ENCODE results near the gene SYNGR2.

The SYNGR2 gene

DNA sequence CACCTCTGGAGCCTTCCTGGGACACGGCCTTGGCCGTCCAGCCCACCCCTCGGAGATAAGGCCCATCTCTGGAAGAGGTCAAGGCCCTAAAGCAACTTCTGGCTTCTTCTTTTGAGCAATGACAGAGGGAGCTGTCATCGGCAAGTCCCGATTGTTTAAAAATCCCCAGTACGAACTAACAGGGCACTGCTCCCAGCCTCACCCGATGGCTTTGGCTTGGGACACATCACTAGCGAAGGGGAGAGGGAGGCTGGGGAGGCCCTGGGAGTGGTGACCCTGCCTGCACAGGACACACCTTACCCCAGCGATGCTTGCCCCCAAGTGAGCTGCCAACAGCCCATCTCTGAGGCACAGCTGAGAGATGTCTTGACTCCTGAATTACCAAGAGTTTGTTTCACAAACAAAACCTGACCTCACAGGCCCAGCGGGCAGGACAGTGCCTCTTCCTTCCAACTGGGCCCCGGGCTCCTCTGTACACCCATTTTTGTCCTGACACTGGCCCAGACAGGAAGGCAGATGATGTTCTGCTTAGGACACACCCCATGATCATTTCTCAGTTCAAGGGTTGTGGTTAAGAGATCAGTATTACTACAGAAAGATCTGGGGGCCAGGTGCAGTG is 4.8 kb downstream of the SYNGR2 start:
- peak; percentile 51 for DNase-seq

DNA sequence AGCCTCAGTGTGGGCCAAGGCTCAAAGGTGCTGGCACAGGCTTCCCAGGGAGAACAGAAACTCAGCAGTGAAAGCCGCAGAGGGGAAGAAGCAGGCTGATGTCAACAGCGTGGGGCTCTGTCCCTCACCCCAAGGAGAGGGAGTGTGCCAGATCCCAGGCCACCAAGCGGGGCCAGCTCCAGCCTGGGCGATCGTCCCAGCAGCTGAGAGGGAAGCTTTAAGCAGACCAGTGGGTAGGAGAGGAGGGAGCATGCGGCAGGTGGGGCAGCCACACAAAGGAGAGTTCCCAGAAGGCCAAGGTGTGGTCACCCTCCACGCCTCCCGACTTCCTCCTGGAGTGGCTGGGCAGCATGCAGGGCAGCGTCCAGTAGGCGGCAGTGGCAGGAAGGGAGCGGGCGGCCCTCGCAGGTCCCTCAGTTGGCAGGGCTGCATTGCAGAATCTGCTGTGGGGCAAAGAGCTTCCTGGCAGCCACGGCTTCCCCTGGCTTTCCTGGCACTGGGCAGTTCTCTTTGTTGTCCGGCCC is 6.0 kb downstream of the SYNGR2 start:
- peak; percentile 58 for DNase-seq

DNA sequence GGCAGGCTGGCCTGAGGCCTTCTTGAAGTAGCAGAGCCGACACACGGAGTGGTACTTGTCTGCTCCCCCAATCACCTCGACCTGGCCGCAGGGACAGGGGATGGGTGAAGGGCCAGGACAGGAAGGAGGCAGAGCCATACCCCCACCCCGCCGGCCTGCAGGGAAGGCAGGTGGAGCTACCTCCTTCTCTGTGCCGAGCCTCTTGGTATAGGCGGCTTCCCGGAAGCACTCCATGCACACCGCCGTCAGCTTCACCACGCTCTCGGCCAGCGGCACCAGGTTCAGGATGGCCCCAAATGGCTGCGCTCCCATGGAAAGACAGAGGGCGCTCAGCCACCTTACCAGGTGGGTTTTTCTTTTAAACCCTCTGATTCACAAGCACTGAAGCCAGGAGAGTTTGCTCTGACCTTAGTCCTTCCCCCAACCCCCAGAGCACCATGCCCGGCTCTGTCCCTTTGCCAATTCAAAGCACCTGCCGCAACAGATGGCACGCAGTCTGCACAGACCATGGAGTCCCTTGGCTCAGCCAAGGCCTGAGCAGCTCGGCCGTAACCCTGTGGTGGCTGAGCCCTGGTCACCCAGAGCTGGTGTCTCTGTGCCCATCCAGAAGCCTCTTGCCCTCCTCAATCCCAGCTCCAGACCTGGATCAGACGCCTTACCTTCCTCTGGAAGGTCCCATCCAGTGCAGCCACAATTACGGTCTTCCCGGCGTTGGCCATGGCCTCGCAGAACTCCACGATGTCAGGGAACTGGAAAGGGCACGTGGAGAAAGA is 6.7 kb downstream of the SYNGR2 start:
- DNase-seq, result no peak

DNA sequence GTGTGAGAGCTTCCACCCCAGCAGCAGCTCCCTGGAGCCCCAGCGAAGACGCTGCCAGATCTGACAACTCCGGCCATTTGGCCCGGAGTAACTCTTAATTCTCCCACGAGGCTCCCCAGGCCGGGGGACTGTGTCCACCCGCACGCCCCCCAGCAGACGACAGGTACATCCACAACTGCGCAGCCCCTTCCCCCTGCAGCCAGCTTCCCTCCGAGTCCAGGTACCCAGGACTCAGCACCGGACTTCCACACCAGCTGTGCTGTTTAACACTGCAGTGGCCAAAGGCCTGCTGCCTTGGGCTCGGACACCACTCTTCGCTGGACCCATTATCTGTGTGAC is 7.2 kb downstream of the SYNGR2 start:
- DNase-seq, result no peak

DNA sequence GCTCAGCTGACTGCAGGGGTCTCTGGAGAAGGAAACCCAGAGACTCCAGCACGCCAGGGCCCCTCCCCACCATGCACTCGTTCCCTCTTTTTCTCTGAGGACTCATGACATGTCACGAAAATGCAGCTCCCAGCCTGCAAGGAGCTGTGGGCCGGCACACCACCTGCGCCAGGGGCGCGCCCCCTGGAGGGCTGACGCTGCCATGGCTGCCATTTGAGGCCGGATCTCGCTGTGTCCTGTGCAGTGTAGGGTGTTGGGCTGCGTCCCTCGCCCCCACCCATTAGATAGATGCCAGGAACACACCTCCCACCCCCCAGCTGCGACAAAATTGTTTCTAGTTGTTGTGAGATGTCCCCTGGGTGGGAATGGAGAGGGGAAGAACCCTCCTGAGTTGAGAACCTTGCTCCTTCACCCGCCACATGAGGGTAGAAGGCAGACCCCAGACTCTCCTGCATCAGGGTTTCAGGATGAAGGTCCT is 8.2 kb downstream of the SYNGR2 start:
- DNase-seq, result peak; percentile 78

DNA sequence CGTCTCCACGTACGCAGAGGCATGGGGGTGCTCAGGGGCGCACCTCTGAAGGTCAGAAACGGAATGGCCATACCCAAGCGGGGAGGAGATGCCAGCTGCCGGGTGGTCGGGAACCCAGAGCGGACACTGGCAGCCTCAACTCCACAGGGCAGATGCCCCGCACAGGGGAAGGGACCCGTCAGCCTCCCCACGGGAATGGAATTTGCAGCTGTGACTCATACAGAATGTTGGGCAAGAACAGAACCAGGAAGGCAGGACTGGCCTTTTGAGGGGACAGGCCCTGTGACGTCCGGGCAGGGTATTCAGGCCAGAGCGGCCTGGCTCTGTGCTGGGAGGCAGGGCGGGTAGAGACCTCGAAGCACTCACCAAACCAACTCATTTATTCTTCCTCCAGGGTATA is 11.0 kb downstream of the SYNGR2 start:
- peak; percentile 31 for DNase-seq

DNA sequence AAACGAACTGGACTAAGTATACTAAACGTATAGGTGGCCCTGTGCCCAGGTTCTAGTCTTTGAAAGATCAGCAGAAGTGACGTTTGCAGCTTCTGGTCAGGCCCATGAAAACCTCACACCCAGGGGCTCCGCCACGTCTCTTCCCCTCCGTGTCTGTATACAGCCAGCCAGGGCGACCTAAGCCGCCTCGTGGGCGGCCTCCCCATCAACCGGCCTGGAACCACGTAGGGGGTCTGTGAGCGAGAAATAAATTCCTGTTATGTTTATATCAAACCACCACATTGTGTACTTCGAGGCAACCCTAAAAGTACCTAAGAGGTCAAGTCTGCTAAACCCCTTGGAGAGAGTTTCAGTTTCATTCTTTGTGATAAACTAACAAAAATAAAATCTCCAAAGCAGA is 11.7 kb downstream of the SYNGR2 start:
- DNase-seq, result no peak

DNA sequence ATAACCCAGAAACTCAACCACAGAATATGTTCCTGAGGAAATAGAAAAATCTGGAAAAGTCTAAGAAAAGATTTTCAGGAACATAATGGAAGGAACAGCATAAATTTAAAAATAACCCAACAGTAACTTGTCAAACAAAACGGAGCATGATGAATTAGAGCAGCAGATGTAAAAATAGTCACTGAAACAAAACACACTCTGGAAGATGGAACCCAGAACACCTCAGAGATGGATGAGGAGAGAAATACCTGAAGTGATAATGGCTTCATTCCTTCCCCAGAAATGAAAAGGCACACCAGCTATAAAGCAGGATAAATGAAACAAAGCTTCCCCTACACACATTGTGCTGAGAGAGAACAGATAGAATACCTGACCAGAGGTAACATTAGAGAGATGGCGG is 12.1 kb downstream of the SYNGR2 start:
- DNase-seq, result no peak

DNA sequence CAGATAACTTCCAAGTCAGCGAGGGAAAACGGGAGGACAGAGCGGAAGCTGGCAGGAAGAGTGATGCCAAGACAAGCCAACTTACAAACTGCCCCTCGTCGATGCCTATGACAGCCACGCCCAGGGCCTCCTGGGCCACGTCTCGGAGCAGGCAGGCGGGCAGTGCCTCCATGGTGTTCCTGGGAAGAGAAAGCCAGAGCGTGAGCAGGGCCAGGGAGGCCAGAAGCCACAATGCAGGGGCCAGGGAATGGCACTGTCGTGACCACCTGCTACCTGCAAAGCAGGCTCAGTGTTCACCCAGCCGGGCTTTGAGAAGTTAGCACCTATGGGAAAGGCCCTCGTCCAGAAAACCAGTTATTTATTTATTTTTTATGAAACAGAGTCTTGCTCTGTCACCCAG is 14.1 kb downstream of the SYNGR2 start:
- no peak for DNase-seq

DNA sequence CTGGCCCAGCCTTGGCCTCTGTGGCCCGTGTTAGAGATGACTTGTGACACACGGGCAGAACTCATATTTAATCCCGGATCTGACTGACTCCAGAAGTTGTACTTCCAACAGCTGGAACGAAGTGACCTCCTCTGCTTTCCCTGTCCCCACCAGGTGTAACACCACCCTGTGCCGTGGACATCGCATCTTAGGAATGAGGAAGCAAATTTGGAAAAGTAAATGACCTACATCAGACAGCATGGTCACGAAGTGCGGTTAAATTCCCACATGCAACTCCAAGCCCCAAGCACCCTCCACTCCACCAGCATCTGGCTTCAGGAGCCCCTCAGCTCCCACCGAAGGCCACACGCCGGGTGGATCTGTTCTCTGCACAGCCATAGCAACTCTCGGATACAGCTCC is 15.5 kb downstream of the SYNGR2 start:
- no peak for DNase-seq

DNA sequence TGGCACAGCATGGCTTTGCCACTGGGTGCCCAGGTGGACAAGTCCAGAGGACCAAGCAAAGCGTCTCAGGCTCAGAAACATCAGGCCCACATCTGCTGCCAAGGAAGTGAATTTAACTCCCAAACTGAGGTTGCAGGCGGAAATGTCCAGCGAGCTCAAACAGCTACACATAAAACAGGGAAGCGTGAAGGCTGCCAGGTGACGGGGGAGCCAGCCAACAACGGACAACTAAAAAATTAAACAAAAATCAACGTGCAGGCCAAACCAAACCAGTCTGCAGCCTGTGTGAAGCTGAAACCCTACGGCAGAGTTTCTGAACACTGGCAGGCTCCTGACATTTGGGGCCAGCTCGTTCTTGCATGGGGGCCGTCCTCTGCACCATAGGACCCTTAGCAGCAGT is 16.0 kb downstream of the SYNGR2 start:
- no peak for DNase-seq

DNA sequence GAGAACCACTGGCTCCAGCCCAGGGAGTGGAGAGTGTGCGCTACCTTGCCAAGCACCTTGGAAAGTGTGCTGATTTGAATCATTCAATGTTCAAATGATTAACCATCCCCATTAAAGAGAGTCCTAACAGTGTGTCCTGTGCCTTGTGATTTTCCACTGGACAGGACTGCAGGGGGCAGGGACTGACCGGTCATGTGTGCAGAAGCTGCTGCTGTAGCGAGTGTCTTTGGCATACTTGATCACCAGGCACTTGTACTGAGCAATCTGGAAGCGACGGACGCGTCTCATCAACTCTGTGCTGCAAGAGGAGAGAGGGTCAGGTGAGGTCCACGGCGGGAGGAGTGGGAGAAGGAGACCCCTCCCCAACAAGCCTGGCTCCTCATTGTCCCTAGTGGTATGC is 16.5 kb downstream of the SYNGR2 start:
- no peak for DNase-seq

DNA sequence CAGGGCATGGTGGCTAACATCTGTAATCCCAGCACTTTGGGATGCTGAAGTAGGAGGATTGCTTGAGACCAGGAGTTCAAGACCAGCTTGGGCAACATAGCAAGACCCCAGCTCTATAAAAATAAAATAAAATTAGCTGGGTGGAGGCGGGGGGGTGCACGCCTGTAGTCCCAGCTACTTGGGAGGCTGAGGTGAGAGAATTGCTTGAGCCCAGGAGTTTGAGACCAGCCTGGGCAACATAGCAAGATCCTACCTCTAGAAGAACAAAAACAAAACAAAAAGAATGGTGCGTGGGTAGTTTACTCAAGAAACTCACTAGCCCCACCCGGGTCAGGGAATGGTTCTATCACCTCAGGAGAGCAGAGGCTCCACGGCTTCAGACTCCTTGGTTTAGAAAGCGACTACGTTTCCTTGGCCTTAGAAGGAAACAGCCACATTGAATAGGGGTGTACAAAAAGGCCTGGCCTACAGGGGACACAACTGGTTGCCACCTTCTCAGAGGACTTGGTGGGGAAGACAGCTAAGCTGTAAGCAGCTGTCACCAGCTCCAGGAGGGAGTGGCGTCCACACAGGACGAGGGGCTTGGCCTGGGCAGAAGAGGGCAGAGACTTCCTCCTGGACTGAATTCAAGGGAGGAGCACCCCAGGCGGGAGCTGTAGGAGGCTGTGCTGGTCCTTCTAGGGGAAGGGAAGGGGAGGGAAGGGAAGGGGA is 17.8 kb downstream of the SYNGR2 start:
- no peak for DNase-seq

DNA sequence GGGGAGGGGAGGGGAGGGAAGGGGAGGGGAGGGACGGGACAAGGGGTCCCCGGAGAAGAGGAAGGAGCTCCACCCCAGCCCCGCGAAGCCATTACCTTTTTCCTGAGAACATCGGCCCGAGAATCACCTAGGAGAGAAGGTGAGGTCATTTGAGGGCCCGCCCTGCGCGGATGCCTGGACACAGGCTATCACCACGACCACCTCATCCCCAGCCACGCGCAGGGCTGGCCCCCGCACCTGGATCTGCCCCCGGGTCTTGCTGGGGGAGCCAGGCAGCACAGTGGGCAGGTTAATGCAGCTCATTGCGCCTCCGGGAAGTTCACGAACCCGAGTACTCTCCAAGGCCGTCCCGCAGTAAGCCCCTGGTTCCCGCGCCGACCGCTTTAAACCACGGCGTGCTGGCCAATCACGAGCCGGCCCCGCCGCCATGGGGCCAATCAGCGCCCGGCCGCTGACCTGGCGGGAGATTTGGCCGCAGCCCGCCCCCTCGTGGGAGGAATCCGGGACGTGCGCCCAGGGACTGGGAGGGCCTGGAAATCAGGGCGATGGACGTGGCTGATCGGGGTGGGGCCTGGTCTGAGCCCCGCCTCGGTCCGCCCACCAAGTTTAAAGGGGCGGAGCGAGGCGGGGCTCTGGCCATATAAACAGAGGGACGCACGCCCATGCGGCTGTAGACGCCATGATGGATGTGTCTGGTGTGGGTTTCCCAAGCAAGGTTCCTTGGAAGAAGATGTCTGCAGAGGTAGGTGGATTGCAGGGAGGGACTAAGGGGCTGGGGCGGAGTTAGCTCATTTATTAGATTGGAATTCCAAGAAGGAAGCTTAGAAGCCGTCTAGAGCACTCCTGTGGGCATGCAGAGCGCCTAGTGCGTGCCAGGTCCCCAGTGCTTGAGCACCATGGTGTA is 18.6 kb downstream of the SYNGR2 start, which contains the start of the genes AFMID and TK1:
Gene AFMID, plus strand, starts transcription at position 671 of the 904 bp plus-strand sequence. Its CDS starts 9 bp downstream, at position 680.
Gene TK1, minus strand, starts transcription at position 361 of the 904 bp plus-strand sequence. Its CDS starts 58 bp downstream, at position 303.
- peak; percentile 90 for DNase-seq

DNA sequence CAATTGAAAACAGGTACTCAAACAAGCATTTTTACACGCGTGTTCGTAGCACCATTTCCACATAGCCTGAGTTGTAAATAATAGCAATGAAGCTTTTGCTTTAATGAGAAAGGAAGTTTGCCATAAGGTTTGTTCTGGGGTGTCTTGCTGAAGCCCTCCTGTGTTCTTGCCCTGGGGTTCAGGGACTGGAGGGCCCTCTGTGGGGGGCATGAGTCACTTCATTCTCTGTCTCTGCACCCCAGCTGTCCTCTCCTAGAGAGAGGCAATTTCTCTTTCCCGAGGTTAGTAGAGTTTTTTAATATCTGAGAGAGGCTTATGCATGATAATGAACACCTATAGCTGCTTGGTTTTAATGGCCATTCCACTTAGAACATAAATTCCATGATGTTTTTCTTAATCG is 28.3 kb downstream of the SYNGR2 start:
- no peak for DNase-seq

DNA sequence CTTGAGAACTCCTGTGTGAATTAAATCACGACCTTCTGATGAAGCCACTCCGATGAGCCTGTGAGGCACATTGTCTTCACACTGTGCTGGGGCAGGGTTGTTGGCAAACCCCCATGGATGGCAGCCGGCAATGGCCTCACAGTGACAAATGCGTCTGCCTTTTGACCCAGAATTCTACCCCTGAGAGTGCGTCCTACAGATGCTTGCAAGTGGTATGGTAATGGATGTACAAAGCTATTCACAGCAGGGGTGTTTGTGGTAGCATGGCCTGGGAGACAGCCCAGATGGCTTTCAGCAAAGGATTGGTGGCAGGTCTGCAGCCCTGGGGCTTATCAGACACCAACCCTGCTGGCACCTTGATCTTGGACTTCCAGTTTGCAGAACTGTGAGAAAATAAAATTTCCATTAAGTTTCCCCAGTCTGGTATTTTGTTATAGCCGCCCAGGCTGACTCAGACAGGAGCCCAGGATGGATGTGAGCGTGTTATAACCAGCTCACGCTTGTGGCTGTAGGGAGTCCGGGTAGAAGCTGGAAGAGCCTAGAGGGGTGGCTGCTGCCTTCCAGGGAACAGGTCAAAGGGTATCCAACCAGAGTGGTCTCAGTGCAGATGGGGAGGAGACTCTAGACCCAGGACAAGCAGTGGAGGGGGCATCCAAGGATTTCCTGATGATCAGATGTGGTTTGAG is 28.9 kb downstream of the SYNGR2 start:
- no peak for DNase-seq

DNA sequence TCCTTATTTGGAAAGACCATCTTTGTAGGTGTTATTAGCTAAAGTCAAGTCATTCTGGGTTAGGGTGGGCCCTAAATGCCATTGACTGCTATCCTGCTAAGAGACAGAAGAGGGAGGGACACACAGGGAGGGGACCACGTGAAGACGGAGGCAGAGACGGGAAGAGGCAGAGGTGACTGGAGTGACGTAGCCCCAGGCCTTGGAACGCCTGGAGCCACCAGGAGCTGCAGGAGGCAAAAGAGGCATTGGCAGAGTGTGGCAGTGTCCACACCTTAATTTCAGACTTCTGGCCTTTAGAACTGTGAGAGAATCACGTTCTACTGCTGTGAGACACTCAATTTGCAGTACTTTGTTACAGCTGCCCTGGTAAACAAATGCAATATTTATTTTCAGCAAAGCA is 32.1 kb downstream of the SYNGR2 start:
- DNase-seq, result no peak

DNA sequence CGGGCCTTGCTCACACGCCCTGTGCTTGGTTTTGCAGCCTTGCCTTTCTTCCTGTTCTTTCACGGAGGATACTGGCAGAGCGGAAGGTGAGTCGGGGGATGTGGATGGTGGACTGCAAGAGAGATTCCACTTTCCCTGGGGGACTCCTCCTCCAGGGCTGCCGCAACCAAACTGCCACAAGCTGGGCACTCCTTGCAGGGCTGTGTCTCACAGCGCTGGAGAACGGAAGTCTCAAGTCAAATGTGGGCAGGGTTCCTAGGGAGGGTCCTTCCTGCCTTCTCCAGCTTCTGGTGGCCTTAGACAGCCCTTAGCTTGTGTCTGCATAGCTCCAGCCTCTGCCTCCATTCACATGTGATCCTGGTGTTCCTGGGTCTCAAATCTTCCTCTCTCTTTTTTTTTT is 34.3 kb downstream of the SYNGR2 start:
- no peak for DNase-seq

DNA sequence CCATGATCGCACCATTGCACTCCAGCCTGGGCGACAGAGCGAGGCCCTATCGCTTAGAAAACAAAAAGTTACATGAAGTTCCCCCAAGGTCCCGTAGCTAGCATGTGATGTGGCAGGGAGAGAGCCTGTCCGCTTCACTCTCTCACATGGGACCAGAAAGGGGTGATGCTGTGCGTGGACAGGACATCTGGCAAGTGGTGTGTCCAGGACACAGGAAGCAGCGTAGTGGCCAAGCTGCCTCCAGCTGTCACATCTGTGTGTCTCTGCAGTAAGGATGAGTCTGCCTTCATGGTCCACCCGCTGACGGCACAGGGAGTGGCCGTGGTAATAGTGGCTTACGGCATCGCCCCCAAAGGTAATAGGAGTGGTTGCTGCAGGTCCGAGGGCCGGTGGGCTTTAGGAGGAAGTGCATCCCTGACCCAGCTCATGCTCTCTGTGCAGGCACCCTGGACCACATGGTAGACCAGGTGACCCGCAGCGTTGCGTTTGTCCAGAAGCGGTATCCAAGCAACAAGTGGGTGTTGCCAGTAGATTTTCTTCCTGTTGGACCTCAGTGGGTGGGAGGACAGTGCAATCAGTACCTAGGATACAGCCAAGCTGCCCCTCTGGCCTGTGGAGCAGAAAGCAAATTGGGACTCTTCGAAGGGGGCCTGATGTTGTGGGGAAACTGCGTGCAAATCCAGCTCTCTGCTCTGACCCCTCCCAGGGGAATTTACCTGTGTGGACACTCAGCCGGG is 36.2 kb downstream of the SYNGR2 start:
- DNase-seq, result no peak

DNA sequence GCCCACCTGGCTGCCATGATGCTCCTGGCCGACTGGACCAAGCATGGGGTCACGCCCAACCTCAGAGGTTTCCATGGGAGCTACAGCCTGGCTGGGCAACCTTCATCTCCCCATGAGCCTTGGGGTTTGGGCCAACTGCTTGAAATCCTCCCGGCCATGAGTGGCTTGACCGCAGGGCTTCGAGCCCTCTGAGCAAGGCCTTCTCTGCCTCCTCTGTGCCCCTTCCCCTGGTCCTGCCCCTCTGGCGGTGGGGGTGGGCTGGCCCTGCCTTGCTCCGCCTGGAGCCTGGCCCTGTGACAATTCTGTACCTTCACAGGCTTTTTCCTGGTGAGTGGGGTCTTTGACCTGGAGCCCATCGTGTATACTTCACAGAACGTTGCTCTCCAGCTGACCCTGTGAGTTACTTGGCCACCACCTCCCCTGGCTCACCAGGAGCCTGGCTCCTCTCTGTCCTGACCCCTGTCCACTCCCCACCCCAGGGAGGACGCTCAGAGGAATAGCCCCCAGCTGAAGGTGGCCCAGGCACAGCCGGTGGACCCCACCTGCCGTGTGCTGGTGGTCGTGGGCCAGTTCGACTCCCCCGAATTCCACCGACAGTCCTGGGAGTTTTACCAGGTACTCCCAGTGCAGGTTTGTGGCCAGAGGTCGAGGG is 36.9 kb downstream of the SYNGR2 start:
- DNase-seq, result no peak

DNA sequence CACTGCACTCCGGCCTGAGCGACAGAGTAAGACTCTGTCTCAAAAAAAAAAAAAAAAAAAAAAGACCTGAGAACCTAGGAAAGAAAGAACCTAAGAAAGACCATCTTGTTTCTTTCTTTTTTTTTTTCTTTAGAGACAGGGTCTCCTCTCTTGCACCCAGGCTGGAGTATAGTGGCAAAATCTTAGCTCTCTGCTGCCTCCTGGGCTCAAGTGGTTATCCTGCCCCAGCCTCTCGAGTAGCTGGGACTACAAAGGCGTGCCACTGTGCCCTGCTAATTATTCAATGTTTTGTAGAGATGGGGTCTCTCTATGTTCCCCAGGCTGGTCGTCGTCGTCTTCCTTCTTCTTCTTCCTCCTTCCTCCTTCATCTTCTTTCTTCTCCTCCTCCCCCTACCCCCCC is 37.9 kb downstream of the SYNGR2 start:
- no peak for DNase-seq
